ENCODE results near the gene CKLF. TPM values are rescaled to one million over a fixed set of nuclear protein-coding genes. Genes with fewer than 3 reads are reported as not detected.

Gene CKLF
- total and polyA plus RNA-seq, 7 donors: 24.1 to 57.4 (median 46.7) TPM

GRCh38 chr16:66603537-66604375 is 51.4 kb downstream of the CKLF start:
- intact Hi-C loops (cut with DNase I): loop anchor here (2.0 kb wide), 1 partner anchor 197 kb away; no protein-coding TSS in a partner anchor
- H3K9me3 ChIP-seq: no peaks in the 10 kb centered on the region
- H3K27ac ChIP-seq: peak overlapping the region; percentile 62 to 88 (median 82)
- H3K4me3 ChIP-seq: peak overlapping the region; percentile 45 to 86 (median 58)
- TF ChIP-seq, protein P1, sequence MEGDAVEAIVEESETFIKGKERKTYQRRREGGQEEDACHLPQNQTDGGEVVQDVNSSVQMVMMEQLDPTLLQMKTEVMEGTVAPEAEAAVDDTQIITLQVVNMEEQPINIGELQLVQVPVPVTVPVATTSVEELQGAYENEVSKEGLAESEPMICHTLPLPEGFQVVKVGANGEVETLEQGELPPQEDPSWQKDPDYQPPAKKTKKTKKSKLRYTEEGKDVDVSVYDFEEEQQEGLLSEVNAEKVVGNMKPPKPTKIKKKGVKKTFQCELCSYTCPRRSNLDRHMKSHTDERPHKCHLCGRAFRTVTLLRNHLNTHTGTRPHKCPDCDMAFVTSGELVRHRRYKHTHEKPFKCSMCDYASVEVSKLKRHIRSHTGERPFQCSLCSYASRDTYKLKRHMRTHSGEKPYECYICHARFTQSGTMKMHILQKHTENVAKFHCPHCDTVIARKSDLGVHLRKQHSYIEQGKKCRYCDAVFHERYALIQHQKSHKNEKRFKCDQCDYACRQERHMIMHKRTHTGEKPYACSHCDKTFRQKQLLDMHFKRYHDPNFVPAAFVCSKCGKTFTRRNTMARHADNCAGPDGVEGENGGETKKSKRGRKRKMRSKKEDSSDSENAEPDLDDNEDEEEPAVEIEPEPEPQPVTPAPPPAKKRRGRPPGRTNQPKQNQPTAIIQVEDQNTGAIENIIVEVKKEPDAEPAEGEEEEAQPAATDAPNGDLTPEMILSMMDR (IDR thresholded peaks at IDR 0.05): no peak
- TF ChIP-seq POLR2AphosphoS5 (IDR thresholded peaks at IDR 0.05) (no peak), EP300 (IDR thresholded peaks at IDR 0.05) (no peak), POLR2A (IDR thresholded peaks at IDR 0.05) (no peak)
- no peaks in the 10 kb centered on the region for H3K36me3 ChIP-seq
- H3K4me1 ChIP-seq: peaks cover 0 to 33% (median 31%) of the 10 kb centered on the region in 4 donors
- WGBS, 2 donors: 12 to 50% methylated on average over 32 of the region's 32 CpGs
- peaks cover 0 to 32% (median 13%) of the 10 kb centered on the region in 3 donors for H3K27me3 ChIP-seq
- peak; percentile 86 for DNase-seq

- H3K36me3 ChIP-seq: peaks cover 0 to 5% (median 0%) of the 10 kb centered on the region in 4 donors
- TF ChIP-seq, protein P1 (IDR thresholded peaks at IDR 0.05): peak in 3 of 4 experiments; percentile 41 to 73 (median 54)
- TF ChIP-seq EP300 (IDR thresholded peaks at IDR 0.05) (no peak), POLR2AphosphoS5 (IDR thresholded peaks at IDR 0.05) (peak in 1 of 4 donors; percentile 23)
- peaks cover 0 to 32% (median 13%) of the 10 kb centered on the region in 3 donors for H3K27me3 ChIP-seq
- peak; percentile 80 for DNase-seq
- H3K27ac ChIP-seq: peak within 1 kb of the TSS; percentile 62 to 88 (median 82)
- H3K4me1 ChIP-seq: peaks cover 0 to 35% (median 32%) of the 10 kb centered on the region in 4 donors
- WGBS, 2 donors: 1 to 3% methylated on average over 95 to 96 of the region's 96 CpGs
- H3K9me3 ChIP-seq: no peaks in the 10 kb centered on the region
- intact Hi-C loops (cut with DNase I): loop anchor here (2.0 to 5.0 kb wide), 3 partner anchors 52 to 198 kb away; partner anchors contain the start of genes CKLF, DYNC1LI2 and TK2
- peak within 1 kb of the TSS; percentile 45 to 86 (median 58) for H3K4me3 ChIP-seq
Measured at GRCh38 chr16:66604376-66605176, 52.2 kb downstream of the CKLF start, which contains the start of gene CMTM3. CMTM3 (plus strand) TSS chr16:66604704; CDS start chr16:66604806, 102 bp downstream.

DNA sequence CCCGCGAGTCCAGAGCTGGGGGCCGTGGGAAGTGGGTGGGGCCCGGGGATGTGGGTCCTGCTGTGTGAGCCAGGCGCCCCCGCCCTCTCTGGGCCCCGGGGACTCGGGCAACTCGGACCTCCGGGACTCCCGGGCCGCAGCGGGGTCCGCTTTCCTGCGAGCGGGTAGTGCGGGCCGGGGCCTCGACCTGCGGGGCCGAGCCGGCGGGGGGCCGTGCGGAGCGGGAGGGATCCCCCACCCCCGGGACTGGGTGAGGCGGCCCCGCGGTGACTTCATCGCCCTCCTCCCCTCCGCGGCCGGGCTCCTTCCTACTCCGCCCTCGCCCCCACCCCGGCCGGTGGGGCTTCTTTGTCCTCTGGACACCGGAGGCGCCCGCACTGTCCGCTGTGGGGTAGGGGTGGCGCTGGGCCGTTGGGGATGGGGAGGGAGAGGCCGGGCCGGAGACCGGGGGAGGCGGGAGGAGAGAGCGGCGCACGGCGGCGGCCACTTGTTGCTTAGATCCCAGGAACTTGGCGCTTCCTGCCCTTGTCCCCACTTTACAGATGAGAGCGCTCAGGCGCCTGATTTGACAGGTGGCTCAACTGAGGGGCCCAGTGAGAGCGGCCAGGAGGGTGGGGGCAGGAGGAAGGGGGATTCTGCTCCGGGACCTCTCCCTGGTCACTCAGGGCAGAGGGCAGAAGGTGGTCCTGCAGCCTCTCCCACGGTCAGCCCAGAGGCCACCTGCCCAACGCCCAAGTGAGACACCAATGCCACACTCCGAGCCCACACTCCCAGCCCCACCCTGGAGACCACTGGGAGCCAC is 53.0 kb downstream of the CKLF start:
- Histone ChIP-seq H3K27ac (peak overlapping the region; percentile 62 to 88 (median 82)), H3K4me3 (peak overlapping the region; percentile 45 to 86 (median 58)), H3K9me3 (no peaks in the 10 kb centered on the region), H3K36me3 (peaks cover 0 to 13% (median 0%) of the 10 kb centered on the region in 4 donors), H3K4me1 (peaks cover 0 to 35% (median 32%) of the 10 kb centered on the region in 4 donors), H3K27me3 (peaks cover 0 to 32% (median 13%) of the 10 kb centered on the region in 3 donors)
- 5 to 7% methylated on average over 61 of the region's 61 CpGs for WGBS, 2 donors
- TF ChIP-seq POLR2A (IDR thresholded peaks at IDR 0.05) (no peak), EP300 (IDR thresholded peaks at IDR 0.05) (no peak), POLR2AphosphoS5 (IDR thresholded peaks at IDR 0.05) (no peak)
- TF ChIP-seq, protein P1 (IDR thresholded peaks at IDR 0.05): no peak
- intact Hi-C loops (cut with DNase I): loop anchor here (2.0 to 5.0 kb wide), 3 partner anchors 53 to 199 kb away; partner anchors contain the start of genes CKLF, DYNC1LI2 and TK2
- peak; percentile 83 for DNase-seq
